Spleen (tissue), 11 donors: ENCODE results near the gene SLC16A14. TPM values are rescaled to one million over a fixed set of nuclear protein-coding genes. Genes with fewer than 3 reads are reported as not detected.

ENCODE experiments used
- DNase-seq: peaks from one replicate; pipeline ENCODE4 v3.0.0-alpha.2; 2020
- H3K27ac ChIP-seq, 8 donors: fragments of 200-600 bp; sonication (generic) in 7 of 8; 1 replicate in 4 of 8; 2 replicates in 4 of 8; pipeline versions ENCODE4 v1.5.0 to v1.8.0; 2016 to 2021; ENCODE audit warnings: inconsistent platforms in 4 of 8, mild to moderate bottlenecking in 4 of 8, moderate library complexity in 1 of 8
- H3K27me3 ChIP-seq, 7 donors: fragments of 200-600 bp; sonication (generic) in 6 of 7; replicated peaks in 1 of 7; 1 replicate in 4 of 7; 2 replicates in 3 of 7; pipeline versions ENCODE4 v1.5.0 to v1.8.0; 2016 to 2021; ENCODE audit warnings: inconsistent platforms in 3 of 7, mild to moderate bottlenecking in 1 of 7
- H3K36me3 ChIP-seq, 6 donors: fragments of 200-600 bp; sonication (generic) in 5 of 6; 1 replicate in 4 of 6; 2 replicates in 2 of 6; pipeline versions ENCODE4 v1.5.0 to v1.8.0; 2016 to 2021; ENCODE audit warnings: inconsistent platforms in 2 of 6
- H3K4me1 ChIP-seq, 6 donors: fragments of 200-600 bp; sonication (generic) in 5 of 6; 1 replicate in 3 of 6; 2 replicates in 3 of 6; pipeline versions ENCODE4 v1.5.0 to v1.8.0; 2016 to 2021; ENCODE audit warnings: inconsistent platforms in 3 of 6
- H3K4me3 ChIP-seq, 8 donors: fragments of 200-600 bp; sonication (generic) in 7 of 8; 1 replicate in 4 of 8; 2 replicates in 4 of 8; pipeline versions ENCODE4 v1.5.0 to v1.8.0; 2016 to 2021; ENCODE audit warnings: inconsistent platforms in 4 of 8, mild to moderate bottlenecking in 4 of 8, moderate library complexity in 2 of 8
- H3K9me3 ChIP-seq, 8 donors: fragments of 200-600 bp; sonication (generic) in 7 of 8; 1 replicate in 4 of 8; 2 replicates in 4 of 8; pipeline versions ENCODE4 v1.5.0 to v1.8.0; 2016 to 2021; ENCODE audit warnings: inconsistent platforms in 4 of 8
- CTCF ChIP-seq, 11 experiments: fragments of 200-600 bp in 7 of 11; fragments of 450-650 bp in 4 of 11; sonication (generic) in 4 of 11; IDR thresholded peaks in 8 of 11; conservative IDR thresholded peaks in 3 of 11; 1 replicate in 7 of 11; 2 replicates in 4 of 11; pipeline versions ENCODE4 v1.4.0 to v1.8.0; 2016 to 2021; ENCODE audit warnings: antibody characterized with exemption in 11 of 11, inconsistent platforms in 4 of 11, mild to moderate bottlenecking in 1 of 11
- POLR2A ChIP-seq, 3 donors: fragments of 450-650 bp; IDR thresholded peaks; one replicate each; pipeline ENCODE4 v1.5.1; 2017; ENCODE audit warnings: antibody characterized with exemption in 3 of 3, mild to moderate bottlenecking in 1 of 3
- POLR2AphosphoS5 ChIP-seq, 3 donors: sonication (generic); formaldehyde crosslinking; IDR thresholded peaks; one replicate each; pipeline ENCODE4 v1.5.1; 2017; ENCODE audit warnings: antibody characterized with exemption in 3 of 3
- WGBS, 5 donors: extraction: QIAGEN DNeasy Blood & Tissue Kit in 3 of 5; methylation state at CpG; one replicate each; pipeline versions ENCODE4 v1.1.5 to v1.1.7; 2013 to 2018; 5-methylcytosine and 5-hydroxymethylcytosine counted together
- intact Hi-C: fragments of 100-400 bp; cut with DNase I; formaldehyde crosslinking; loops from one replicate; pipeline ENCODE4 v1.15.0; 2023; ENCODE audit warnings: low total_unique reads
- polyA plus RNA-seq, 3 donors: library from polyadenylated mRNA; stranded (reverse); fragments of 200-250 nt; gene quantifications; one replicate each; pipeline ENCODE4 v1.2.1, GENCODE V29; 2013
- total RNA-seq, 7 donors: library from RNA; depleted of rRNA in 3 of 7; stranded (reverse); fragments of >200 nt in 3 of 7; fragmentation: NEBNext Ultra II Directional in 4 of 7; extraction: Animal tissue kit (Norgen Biotek cat#: 25700) in 4 of 7; gene quantifications; one replicate each; pipeline versions ENCODE4 v1.1.0 to v1.2.1, GENCODE V29; 2016 to 2021
- donor health status: healthy with polysubstance abuse.
- donor health status: DM: no; HTN: no; CAD: no; lungs with moderate emphysema.
- donor health status: DM: no; HTN: no; CAD: no.
- donor health status: Bipolar disorder and iron deficiency.
- donor health status: healthy.
- donor health status: DM: no; HTN: no; CAD: no.
- donor health status: DM: yes; HTN: yes; CAD: no.

Gene SLC16A14
- total and polyA plus RNA-seq, 10 donors, result 1.8 to 18.5 (median 12.1) TPM

- no peaks in the 10 kb centered on the region for H3K9me3 ChIP-seq
- no peaks in the 10 kb centered on the region for H3K36me3 ChIP-seq
- TF ChIP-seq POLR2A (IDR thresholded peaks at IDR 0.05) (no peak), CTCF (IDR thresholded peaks at IDR 0.05 in 8 of 11, conservative IDR thresholded peaks at IDR 0.05 in 3 of 11) (no peak), POLR2AphosphoS5 (IDR thresholded peaks at IDR 0.05) (no peak)
- WGBS, 5 donors, result 89 to 92% (median 91%) methylated on average over 3 of the region's 3 CpGs
- no peak for DNase-seq
- H3K4me3 ChIP-seq, result no peak overlapping the region
- no peaks in the 10 kb centered on the region for H3K4me1 ChIP-seq
- intact Hi-C loops, result no loop called here
- H3K27ac ChIP-seq, result no peak overlapping the region
- no peaks in the 10 kb centered on the region for H3K27me3 ChIP-seq
Measured at GRCh38 chr2:230019742-230020141, 49.0 kb downstream of the SLC16A14 start.

- no peak overlapping the region for H3K27ac ChIP-seq
- H3K4me1 ChIP-seq, result no peaks in the 10 kb centered on the region
- H3K4me3 ChIP-seq, result no peak overlapping the region
- DNase-seq, result no peak
- H3K27me3 ChIP-seq, result no peaks in the 10 kb centered on the region
- H3K9me3 ChIP-seq, result no peaks in the 10 kb centered on the region
- TF ChIP-seq CTCF (IDR thresholded peaks at IDR 0.05 in 8 of 11, conservative IDR thresholded peaks at IDR 0.05 in 3 of 11) (no peak), POLR2A (IDR thresholded peaks at IDR 0.05) (no peak), POLR2AphosphoS5 (IDR thresholded peaks at IDR 0.05) (no peak)
- 81 to 97% (median 86%) methylated on average over 4 of the region's 4 CpGs for WGBS, 5 donors
- no peaks in the 10 kb centered on the region for H3K36me3 ChIP-seq
- intact Hi-C loops, result no loop called here
Measured at GRCh38 chr2:230018153-230018552, 50.6 kb downstream of the SLC16A14 start.

- H3K4me1 ChIP-seq, result no peaks in the 10 kb centered on the region
- no peak overlapping the region for H3K4me3 ChIP-seq
- H3K27me3 ChIP-seq, result no peaks in the 10 kb centered on the region
- TF ChIP-seq POLR2A (IDR thresholded peaks at IDR 0.05) (no peak), CTCF (IDR thresholded peaks at IDR 0.05 in 8 of 11, conservative IDR thresholded peaks at IDR 0.05 in 3 of 11) (no peak), POLR2AphosphoS5 (IDR thresholded peaks at IDR 0.05) (no peak)
- intact Hi-C loops, result no loop called here
- H3K36me3 ChIP-seq, result no peaks in the 10 kb centered on the region
- DNase-seq, result no peak
- H3K9me3 ChIP-seq, result no peaks in the 10 kb centered on the region
- no peak overlapping the region for H3K27ac ChIP-seq
Measured at GRCh38 chr2:230016844-230017243, 51.9 kb downstream of the SLC16A14 start.

GRCh38 chr2:230012267-230012884 is 56.3 kb downstream of the SLC16A14 start:
- 86 to 94% (median 91%) methylated on average over 10 of the region's 10 CpGs for WGBS, 5 donors
- H3K9me3 ChIP-seq, result no peaks in the 10 kb centered on the region
- H3K36me3 ChIP-seq, result no peaks in the 10 kb centered on the region
- H3K27me3 ChIP-seq, result no peaks in the 10 kb centered on the region
- H3K27ac ChIP-seq, result no peak overlapping the region
- intact Hi-C loops, result no loop called here
- no peak for DNase-seq
- no peak overlapping the region for H3K4me3 ChIP-seq
- TF ChIP-seq POLR2AphosphoS5 (IDR thresholded peaks at IDR 0.05) (no peak), POLR2A (IDR thresholded peaks at IDR 0.05) (no peak), CTCF (IDR thresholded peaks at IDR 0.05 in 8 of 11, conservative IDR thresholded peaks at IDR 0.05 in 3 of 11) (no peak)
- peaks cover 0 to 16% (median 9%) of the 10 kb centered on the region in 6 donors for H3K4me1 ChIP-seq
